ENCODE measurements around the gene LMBR1.

The LMBR1 gene

GRCh38 chr7:156680281-156680680 lies 212.7 kb downstream of the LMBR1 start:
- DNase-seq, result no peak

DNA sequence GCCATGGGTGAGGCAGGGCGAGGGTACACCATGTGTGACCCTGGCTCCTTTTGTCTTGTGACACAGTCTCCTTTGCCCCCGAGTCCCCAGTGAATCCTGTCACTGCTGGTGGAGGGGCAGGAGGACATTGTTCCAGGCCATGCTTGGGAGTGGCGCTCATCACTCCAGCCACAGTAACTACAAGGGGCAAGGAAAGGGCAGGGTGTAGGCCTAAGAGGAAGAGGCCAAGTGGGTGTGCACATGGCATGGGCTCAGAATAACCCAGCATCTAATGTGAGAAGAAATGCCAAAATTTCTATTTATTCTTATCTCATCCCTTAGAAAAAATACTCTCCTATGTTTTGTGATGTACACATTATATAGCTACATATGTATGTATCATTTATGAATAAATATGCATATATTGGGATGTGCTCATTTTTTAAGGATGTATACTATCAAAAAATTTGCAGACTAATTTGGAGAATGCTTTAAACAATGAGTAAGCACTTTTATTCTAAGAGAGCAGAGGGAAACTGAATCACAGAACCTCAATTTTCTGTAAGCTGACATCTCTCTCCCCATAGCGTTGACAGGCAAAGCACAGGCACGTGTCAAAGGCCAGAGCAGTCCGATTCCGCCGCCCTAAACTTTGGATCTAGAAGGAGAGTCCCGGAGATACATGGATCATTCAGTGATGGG lies 215.5 kb downstream of the LMBR1 start:
- DNase-seq, result no peak

GRCh38 chr7:156676263-156676662 lies 216.7 kb downstream of the LMBR1 start:
- no peak for DNase-seq

- no peak for DNase-seq
These were observed 217.3 kb downstream of the LMBR1 start for GRCh38 chr7:156675721-156676120.

DNA sequence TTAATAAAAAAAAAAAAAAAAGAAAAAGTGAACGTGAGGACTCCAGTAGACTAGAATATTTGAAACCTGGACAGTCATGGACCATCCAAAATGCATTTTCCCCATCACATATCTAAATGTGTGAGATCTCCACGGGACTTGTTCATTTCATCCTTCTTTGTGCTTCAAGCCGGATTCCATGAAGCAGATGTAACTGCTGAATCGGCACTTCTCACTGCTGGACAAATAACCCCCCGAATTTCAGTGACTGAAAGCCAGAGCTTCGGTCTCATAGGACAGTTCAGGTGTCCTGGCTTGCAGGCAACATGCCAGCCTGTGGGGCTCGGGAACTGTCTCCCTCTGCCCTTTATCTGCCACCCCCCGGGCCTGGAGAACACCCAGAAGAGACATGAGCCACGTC lies 219.1 kb downstream of the LMBR1 start:
- DNase-seq, result no peak

- DNase-seq, result no peak
These were observed 219.5 kb downstream of the LMBR1 start for GRCh38 chr7:156673454-156673853.

DNA sequence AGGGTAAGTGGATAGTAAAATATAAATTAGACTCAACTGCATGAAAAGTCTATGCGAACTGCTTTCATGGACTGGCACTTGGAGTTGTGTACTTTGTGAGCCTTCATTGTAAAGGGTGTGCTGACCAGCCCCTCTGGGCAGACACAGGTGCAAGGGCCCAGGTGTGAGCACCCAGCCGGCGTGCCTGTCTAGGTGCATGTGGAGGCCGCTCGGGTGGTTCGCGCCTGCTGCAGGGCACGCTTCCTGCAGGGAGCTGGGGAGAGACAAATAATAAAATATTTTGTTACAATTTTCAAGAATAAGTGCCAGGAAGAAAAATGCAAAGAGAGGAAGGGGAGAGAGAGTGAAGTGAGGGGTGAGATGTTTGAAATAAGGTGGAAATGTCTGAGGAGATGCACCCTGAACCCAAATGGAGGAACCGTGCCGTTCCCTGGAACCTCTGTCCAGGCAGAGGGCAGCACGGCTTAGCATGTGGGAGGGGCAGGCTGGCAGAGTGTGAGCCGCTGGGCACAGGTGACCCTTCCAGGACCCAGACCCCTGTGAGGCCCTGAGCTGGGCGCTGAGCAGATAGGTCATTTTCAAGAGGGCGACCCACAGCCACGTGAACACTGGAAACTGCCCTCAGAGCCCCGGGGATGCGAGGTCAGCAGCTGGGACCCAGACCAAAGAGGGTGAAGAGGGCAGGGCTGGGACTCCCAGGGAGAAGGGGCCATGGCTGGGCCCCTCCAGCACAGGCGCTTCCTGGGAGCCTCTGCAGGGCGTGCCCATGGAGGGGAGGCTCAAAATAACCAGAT lies 223.8 kb downstream of the LMBR1 start:
- DNase-seq, result no peak

GRCh38 chr7:156668130-156668741 lies 224.7 kb downstream of the LMBR1 start:
- no peak for DNase-seq

DNA sequence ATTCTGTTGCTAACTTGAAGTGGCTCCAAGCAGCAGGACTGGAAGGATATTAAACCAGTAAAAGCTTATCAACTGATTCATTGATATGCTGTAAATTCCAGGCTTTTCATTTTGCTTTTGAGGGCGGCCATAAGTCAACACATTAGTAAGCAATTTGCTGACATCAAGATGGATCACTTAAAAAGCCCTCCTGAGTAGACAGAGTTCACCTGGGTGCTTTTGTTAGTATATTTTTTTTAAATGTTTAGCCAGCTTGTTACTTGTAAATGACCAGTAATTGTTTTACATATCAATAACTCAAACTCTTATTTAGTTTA lies 225.9 kb downstream of the LMBR1 start:
- DNase-seq, result no peak

- no peak for DNase-seq
These were observed 226.4 kb downstream of the LMBR1 start for GRCh38 chr7:156666368-156667109.

- DNase-seq, result no peak
These were observed 227.9 kb downstream of the LMBR1 start for GRCh38 chr7:156665101-156665500.

DNA sequence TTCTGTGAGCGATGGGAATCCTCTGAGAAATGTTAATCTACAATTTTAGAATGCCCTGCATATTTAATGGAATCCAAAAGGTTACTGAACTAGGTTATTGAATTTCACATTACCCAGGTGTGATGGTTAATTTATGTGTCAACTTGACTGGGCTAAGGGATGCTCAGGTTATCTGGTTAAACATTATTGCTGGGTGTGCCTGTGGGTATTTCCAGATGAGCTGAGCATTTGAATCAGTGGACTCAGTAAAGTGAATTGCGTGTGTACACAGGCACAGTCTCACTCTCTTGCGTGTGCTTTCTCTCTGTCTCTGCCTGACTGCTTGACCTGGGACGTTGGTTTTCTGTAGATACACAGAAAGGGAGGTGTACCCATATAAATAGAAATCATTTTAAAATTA lies 230.7 kb downstream of the LMBR1 start:
- no peak for DNase-seq

DNA sequence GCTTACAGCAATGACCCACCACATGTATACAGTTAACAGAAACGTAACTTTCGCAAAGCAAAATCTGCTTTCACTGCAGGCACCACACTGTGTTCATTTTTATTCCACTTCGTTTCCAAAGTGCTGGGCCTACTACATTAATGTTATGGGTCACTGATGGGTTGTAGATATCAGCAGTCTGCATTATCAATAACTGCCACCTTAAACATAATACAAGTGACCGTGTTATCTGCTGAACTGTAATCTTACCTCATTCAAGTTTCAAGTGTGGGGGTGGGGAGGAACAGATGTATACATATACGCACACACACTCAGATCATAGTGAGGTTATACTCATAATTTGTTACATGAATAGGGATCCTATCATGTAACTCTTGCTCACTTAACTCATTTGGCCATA lies 231.3 kb downstream of the LMBR1 start:
- DNase-seq, result no peak

DNA sequence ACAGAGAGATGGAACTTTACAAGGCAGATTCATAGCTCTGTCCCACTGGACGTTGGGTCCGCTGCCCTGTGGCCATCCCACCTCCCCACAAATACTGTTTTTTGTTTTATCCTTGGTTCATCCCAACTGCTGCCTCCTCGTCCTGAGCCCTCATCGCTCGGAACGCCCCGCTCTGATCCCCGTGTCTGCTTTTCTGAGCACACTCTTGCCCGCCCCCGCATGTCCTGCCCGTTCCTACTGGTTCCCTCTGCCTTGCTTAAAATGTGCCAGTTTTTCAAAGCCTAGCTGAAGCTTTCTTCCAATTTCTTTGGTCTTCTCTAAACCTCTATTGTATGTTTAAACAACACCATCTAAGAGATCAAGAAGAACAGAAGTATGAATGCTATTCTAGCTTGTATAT lies 233.0 kb downstream of the LMBR1 start:
- DNase-seq, result no peak

GRCh38 chr7:156659203-156659602 lies 233.8 kb downstream of the LMBR1 start:
- no peak for DNase-seq

DNA sequence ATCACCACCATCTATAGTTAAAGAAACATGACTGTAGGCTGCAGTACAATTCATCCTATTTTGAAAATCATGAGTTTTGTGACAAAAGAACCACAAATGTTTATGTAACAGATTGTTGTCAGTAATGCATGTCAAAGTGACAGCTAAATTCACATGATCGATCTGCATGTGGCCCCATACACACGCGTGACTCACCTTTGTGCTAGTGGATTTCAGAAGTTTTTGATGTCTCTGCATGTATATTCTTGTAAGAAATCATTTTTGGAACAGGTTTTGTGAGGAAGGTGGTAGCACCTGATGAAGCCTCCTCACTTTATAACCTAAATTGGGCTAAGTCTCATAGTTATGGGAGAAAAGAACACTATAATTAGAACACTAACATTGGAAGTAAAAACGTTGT lies 235.3 kb downstream of the LMBR1 start:
- no peak for DNase-seq

- no peak for DNase-seq
These were observed 236.4 kb downstream of the LMBR1 start for GRCh38 chr7:156656598-156656997.

- no peak for DNase-seq
These were observed 237.0 kb downstream of the LMBR1 start for GRCh38 chr7:156655983-156656382.

DNA sequence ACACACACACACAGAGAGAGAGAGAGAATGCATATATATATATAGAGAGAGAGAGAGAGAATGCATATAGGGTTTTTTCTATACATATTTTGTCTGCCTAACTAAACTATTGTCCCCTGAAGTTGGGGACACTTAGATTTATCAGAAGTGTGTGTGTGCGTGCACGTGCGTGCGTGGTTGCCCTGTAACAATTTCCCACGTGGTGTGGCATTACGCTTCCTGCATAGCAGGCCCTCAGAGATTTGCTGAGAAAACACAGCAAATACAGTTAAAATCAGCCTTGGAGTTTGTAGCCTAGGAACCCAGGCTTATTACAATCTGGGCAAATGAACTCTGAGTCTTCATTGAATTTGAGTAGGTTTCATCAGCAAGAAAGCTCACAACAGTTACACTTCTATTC lies 237.7 kb downstream of the LMBR1 start:
- DNase-seq, result no peak

DNA sequence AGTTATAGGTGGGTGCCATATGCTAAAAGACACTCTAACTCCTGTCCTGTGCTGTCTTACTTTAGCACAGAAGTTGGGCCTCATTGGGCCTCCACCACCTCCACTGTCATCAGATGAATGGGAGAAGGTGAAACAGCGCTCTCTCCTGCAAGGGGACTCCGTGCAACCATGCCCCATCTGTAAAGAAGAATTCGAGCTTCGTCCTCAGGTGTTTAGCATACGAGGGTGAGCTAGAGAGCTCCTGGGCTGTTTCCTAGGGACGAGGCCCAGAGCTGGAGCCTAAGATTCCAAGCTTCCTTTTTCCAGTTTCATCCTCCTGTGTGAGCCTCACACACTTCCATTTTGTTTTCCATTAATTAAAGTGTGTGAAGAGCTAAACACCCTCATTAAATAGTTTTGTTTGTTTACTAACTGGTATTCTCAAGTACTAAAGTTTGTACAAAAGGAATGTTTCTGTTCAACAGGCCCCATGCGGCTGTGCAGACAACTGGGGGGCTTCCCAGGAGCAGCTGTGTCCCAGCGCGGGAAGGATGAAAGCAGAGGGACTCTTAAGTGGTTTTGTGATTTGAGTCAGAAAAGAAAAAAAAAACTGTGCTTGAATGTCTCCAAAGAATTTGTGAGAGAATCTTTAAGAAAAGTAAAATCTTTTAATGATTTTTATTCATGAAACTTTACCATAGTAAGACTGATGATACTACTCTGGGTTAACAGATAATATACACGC lies 238.3 kb downstream of the LMBR1 start:
- DNase-seq, result no peak

DNA sequence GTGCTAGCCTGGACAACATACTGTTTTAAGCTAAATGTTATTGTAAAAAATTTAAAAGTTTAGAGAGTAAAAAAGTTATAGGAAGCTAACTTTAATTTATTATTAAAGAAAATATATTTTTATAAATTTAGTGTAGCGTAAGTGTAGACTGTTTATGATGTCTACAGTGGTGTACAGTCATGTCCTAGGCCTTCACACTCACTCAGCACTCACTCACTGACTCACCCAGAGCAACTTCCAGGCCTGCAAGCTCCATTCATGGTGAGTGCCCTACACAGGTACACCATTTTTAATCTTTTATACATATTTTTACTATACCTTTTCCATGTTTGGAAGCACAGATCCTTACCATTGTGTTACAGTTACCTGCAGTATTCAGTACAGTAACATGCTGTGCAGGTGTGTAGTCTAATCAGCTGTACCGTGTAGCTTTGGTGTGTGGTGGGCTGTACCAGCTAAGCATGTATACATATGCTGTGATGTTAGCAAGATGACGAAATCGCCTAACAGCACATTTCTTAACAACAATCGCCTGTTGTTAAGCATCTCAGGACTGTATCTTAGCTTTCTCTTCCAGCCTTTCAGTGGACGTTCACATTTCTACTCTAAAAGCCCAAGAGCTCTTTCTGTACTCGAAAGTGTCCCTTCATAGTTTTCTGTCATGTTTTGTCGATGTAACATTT lies 240.0 kb downstream of the LMBR1 start:
- DNase-seq, result no peak

DNA sequence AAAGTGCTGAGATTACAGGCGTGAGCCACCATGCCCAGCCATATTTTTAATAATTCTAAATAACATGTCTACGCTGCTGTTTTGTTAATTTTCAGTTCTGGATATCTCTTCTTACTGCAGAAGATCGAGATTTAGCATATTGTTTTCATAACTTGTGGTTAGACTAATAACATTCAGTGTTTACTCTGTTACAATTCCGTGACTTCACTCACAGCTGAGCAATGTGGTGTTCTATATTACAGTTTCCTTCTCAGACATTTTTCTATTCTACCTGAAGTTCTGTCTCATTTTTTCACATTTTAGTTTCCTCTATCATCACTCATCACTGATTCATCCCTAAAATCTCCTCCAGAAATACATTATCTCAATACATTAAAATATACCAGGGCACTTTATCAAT lies 241.5 kb downstream of the LMBR1 start:
- DNase-seq, result no peak

Data from activated CD4-positive, alpha-beta T cell treated with anti-CD3 and anti-CD28 coated beads, Interleukin-2, amount 50 U/mL, for 1 hour (primary cell).